Liver (tissue), 9 donors: ENCODE data around the gene LDLRAD3. TPM values are rescaled to one million over a fixed set of nuclear protein-coding genes. Genes with fewer than 3 reads are reported as not detected.
A peak's percentile ranks its signal among the peaks of the same experiment; 100 is the strongest.

ENCODE experiments used
- DNase-seq: peaks from one replicate; pipeline ENCODE4 v3.0.0-alpha.2; 2017; ENCODE audit warnings: low spot score
- H3K27ac ChIP-seq, 2 donors: one replicate each; pipeline ENCODE4 v1.7.0; 2013; ENCODE audit warnings: inconsistent platforms in 2 of 2, low read length in 2 of 2, control low read depth in 1 of 2, low read depth in 1 of 2, mild to moderate bottlenecking in 1 of 2
- H3K27me3 ChIP-seq, 4 donors: one replicate each; pipeline versions ENCODE4 v1.6.1 to v1.7.0; 2013; ENCODE audit warnings: low read length in 3 of 4, inconsistent platforms in 1 of 4, mild to moderate bottlenecking in 1 of 4, moderate library complexity in 1 of 4; ENCODE audit not compliant: control insufficient read depth in 4 of 4, insufficient read depth in 4 of 4
- H3K36me3 ChIP-seq, 4 donors: one replicate each; pipeline versions ENCODE4 v1.6.1 to v1.7.0; 2013; ENCODE audit warnings: low read length in 3 of 4, mild to moderate bottlenecking in 3 of 4, low read depth in 1 of 4, moderate library complexity in 1 of 4; ENCODE audit not compliant: control insufficient read depth in 4 of 4, insufficient read depth in 3 of 4
- H3K4me1 ChIP-seq, 4 donors: one replicate each; pipeline versions ENCODE4 v1.6.1 to v1.7.0; 2013; ENCODE audit warnings: low read length in 3 of 4, mild to moderate bottlenecking in 3 of 4, moderate library complexity in 1 of 4; ENCODE audit not compliant: control insufficient read depth in 4 of 4, insufficient read depth in 4 of 4
- H3K4me3 ChIP-seq, 3 donors: one replicate each; pipeline versions ENCODE4 v1.6.1 to v1.7.0; 2013; ENCODE audit warnings: low read length in 3 of 3, control low read depth in 1 of 3, low read depth in 1 of 3, mild to moderate bottlenecking in 1 of 3
- H3K9ac ChIP-seq, 2 donors: one replicate each; pipeline ENCODE4 v1.7.0; 2013; ENCODE audit warnings: low read length in 2 of 2, mild to moderate bottlenecking in 2 of 2, moderate library complexity in 2 of 2, control low read depth in 1 of 2, low read depth in 1 of 2
- H3K9me3 ChIP-seq, 4 donors: one replicate each; pipeline versions ENCODE4 v1.6.1 to v1.7.0; 2013; ENCODE audit warnings: low read length in 3 of 4; ENCODE audit not compliant: control insufficient read depth in 4 of 4
- FOXA1 ChIP-seq: IDR thresholded peaks from 2 replicates; pipeline ENCODE4 v1.6.1; 2016; ENCODE audit warnings: antibody characterized with exemption
- FOXA2 ChIP-seq: IDR thresholded peaks from 2 replicates; pipeline ENCODE4 v1.6.1; 2016; ENCODE audit warnings: antibody characterized with exemption
- HNF4A ChIP-seq, 2 donors: conservative IDR thresholded peaks; 2 replicates each; pipeline ENCODE4 v1.6.1; 2016; ENCODE audit warnings: antibody characterized with exemption in 2 of 2, mild to moderate bottlenecking in 2 of 2
- HNF4G ChIP-seq: IDR thresholded peaks from 2 replicates; pipeline ENCODE4 v1.6.1; 2016; ENCODE audit warnings: antibody characterized with exemption
- JUND ChIP-seq, 2 donors: IDR thresholded peaks; 2 replicates each; pipeline ENCODE4 v1.6.1; 2016; ENCODE audit warnings: antibody characterized with exemption in 2 of 2
- MAX ChIP-seq: IDR thresholded peaks from 2 replicates; pipeline ENCODE4 v1.6.1; 2016; ENCODE audit warnings: antibody characterized with exemption
- NR2F2 ChIP-seq: IDR thresholded peaks from 2 replicates; pipeline ENCODE4 v1.6.1; 2016; ENCODE audit warnings: antibody characterized with exemption
- REST ChIP-seq: IDR thresholded peaks from 2 replicates; pipeline ENCODE4 v1.6.1; 2016; ENCODE audit warnings: antibody characterized with exemption, mild to moderate bottlenecking
- RXRA ChIP-seq, 2 donors: IDR thresholded peaks; 2 replicates each; pipeline ENCODE4 v1.6.1; 2017 to 2018; ENCODE audit warnings: antibody characterized with exemption in 2 of 2, mild to moderate bottlenecking in 1 of 2
- TAF1 ChIP-seq: conservative IDR thresholded peaks from 2 replicates; pipeline ENCODE4 v1.6.1; 2016; ENCODE audit warnings: antibody characterized with exemption, mild to moderate bottlenecking
- YY1 ChIP-seq: IDR thresholded peaks from 2 replicates; pipeline ENCODE4 v1.6.1; 2016; ENCODE audit warnings: antibody characterized with exemption, mild to moderate bottlenecking
- WGBS: extraction: QIAGEN DNeasy Blood & Tissue Kit; methylation state at CpG from one replicate; pipeline ENCODE4 v1.1.7; 2013; 5-methylcytosine and 5-hydroxymethylcytosine counted together
- polyA plus RNA-seq, 2 donors: library from polyadenylated mRNA; stranded (reverse) in 1 of 2; unstranded in 1 of 2; fragments of 200-250 nt in 1 of 2; fragments of >200 nt in 1 of 2; fragmentation: Nextera tagmentation in 1 of 2; extraction: Ambion mirVana in 1 of 2; gene quantifications; one replicate each; pipeline versions ENCODE4 v1.2.1 to v1.2.3, GENCODE V29; 2013 to 2015
- total RNA-seq, 2 donors: library from RNA; depleted of rRNA; stranded (reverse); fragments of >200 nt; gene quantifications; one replicate each; pipeline ENCODE4 v1.2.3, GENCODE V29; 2014
- donor health status: healthy.
- donor health status: healthy.
- donor health status: healthy.
- donor health status: healthy.
- donor health status: healthy.

LDLRAD3 gene
- total and polyA plus RNA-seq, 4 donors, result 0.75 to 1.3 (median 0.93) TPM

- peaks cover 0 to 4% (median 0%) of the 10 kb centered on the region in 4 donors for H3K9me3 ChIP-seq
- H3K27me3 ChIP-seq, result no peaks in the 10 kb centered on the region
- no peaks in the 10 kb centered on the region for H3K36me3 ChIP-seq
- no peak overlapping the region for H3K9ac ChIP-seq
- 28% methylated on average over 3 of the region's 3 CpGs for whole genome bisulfite sequencing
- H3K4me3 ChIP-seq, result no peak overlapping the region
- TF ChIP-seq REST (no peak), TAF1 (no peak), NR2F2 (no peak), MAX (no peak), HNF4A (conservative IDR thresholded peaks at IDR 0.05) (peak in 1 of 2 donors; percentile 34), HNF4G (no peak), RXRA (IDR thresholded peaks at IDR 0.05) (peak in 1 of 2 donors; percentile 30)
- no peak overlapping the region for H3K27ac ChIP-seq
- DNase-seq, result no peak
- H3K4me1 ChIP-seq, result no peaks in the 10 kb centered on the region
Measured at GRCh38 chr11:36247493-36247892, 303.6 kb downstream of the LDLRAD3 start.

- H3K9me3 ChIP-seq, result peaks cover 0 to 4% (median 0%) of the 10 kb centered on the region in 4 donors
- H3K4me1 ChIP-seq, result no peaks in the 10 kb centered on the region
- TF ChIP-seq FOXA1 (no peak), REST (no peak), NR2F2 (no peak), TAF1 (no peak), FOXA2 (no peak), JUND (IDR thresholded peaks at IDR 0.05) (no peak)
- no peak overlapping the region for H3K27ac ChIP-seq
- whole genome bisulfite sequencing, result 81% methylated on average over 4 of the region's 4 CpGs
- no peaks in the 10 kb centered on the region for H3K27me3 ChIP-seq
- H3K36me3 ChIP-seq, result no peaks in the 10 kb centered on the region
- H3K9ac ChIP-seq, result no peak overlapping the region
- no peak overlapping the region for H3K4me3 ChIP-seq
- DNase-seq, result no peak
Measured at GRCh38 chr11:36248436-36248835, 304.6 kb downstream of the LDLRAD3 start.

- 43% methylated on average over 2 of the region's 2 CpGs for WGBS
- no peak overlapping the region for H3K27ac ChIP-seq
- H3K36me3 ChIP-seq, result no peaks in the 10 kb centered on the region
- no peaks in the 10 kb centered on the region for H3K4me1 ChIP-seq
- DNase-seq, result no peak
- H3K9ac ChIP-seq, result no peak overlapping the region
- no peaks in the 10 kb centered on the region for H3K27me3 ChIP-seq
- TF ChIP-seq YY1, result peak; percentile 11
- no peak for TF ChIP-seq NR2F2
- peaks cover 0 to 4% (median 0%) of the 10 kb centered on the region in 4 donors for H3K9me3 ChIP-seq
- H3K4me3 ChIP-seq, result no peak overlapping the region
Measured at GRCh38 chr11:36249246-36249645, 305.4 kb downstream of the LDLRAD3 start.
